ENCODE results near the gene P2RX6. TPM values are rescaled to one million over a fixed set of nuclear protein-coding genes. Genes with fewer than 3 reads are reported as not detected.
A peak's percentile ranks its signal among the peaks of the same experiment; 100 is the strongest.

The P2RX6 gene
- total and polyA plus RNA-seq, 2 experiments from 2014 or later, result 3.3 to 8.0 TPM

- Histone ChIP-seq H3K4me1 (ENCODE audit: insufficient read depth) (peaks cover 23% of the 10 kb centered on the region), H3K9me3 (ENCODE audit: low read depth) (no peaks in the 10 kb centered on the region), H4K20me1 (ENCODE audit: insufficient read depth, poor library complexity, severe bottlenecking) (no peaks in the 10 kb centered on the region), H3K4me3 (peak within 1 kb of the TSS; percentile 55), H3K4me2 (peak within 1 kb of the TSS; percentile 88), H3K36me3 (replicated peaks; ENCODE audit: insufficient read depth, low read depth) (no peaks in the 10 kb centered on the region), H3K27me3 (no peaks in the 10 kb centered on the region), H3K27ac (peak within 1 kb of the TSS; percentile 87), H2AFZ (peak within 1 kb of the TSS; percentile 89), H3K9me2 (replicated peaks; ENCODE audit: insufficient read depth) (no peaks in the 10 kb centered on the region), H3K79me2 (peaks cover 18% of the 10 kb centered on the region)
- peak; percentile 91 for DNase-seq (ENCODE audit: low spot score)
- 1% methylated on average over 86 of the region's 87 CpGs for whole genome bisulfite sequencing (ENCODE audit: low lambda C conversion rate, missing lambda C conversion rate)
- no peak for TF ChIP-seq EZH2 (IDR thresholded peaks at IDR 0.05; ENCODE audit: borderline replicate concordance)
- peak; percentile 48 for TF ChIP-seq CTCF (IDR thresholded peaks at IDR 0.05; ENCODE audit: poor library complexity)
- no peak for TF ChIP-seq EZH2phosphoT487 (IDR thresholded peaks at IDR 0.05; ENCODE audit: low read depth, severe bottlenecking, unreplicated experiment)
These were observed 33.0 kb upstream of the P2RX6 start, which contains the start of gene LZTR1 for GRCh38 chr22:20981787-20982562. TSS of gene LZTR1 (plus strand) at chr22:20982297. CDS start at chr22:20982372, 75 bp downstream.

- Histone ChIP-seq H3K27ac (peak overlapping the region; percentile 0), H2AFZ (peak overlapping the region; percentile 89)
- WGBS (ENCODE audit: low lambda C conversion rate, missing lambda C conversion rate), result 2% methylated on average over 8 of the region's 12 CpGs
These were observed 32.4 kb upstream of the P2RX6 start for GRCh38 chr22:20982563-20982882.

GRCh38 chr22:20983081-20983771 is 31.7 kb upstream of the P2RX6 start:
- WGBS (ENCODE audit: low lambda C conversion rate, missing lambda C conversion rate), result 87% methylated on average over 5 of the region's 5 CpGs
- TF ChIP-seq EZH2phosphoT487 (IDR thresholded peaks at IDR 0.05; ENCODE audit: low read depth, severe bottlenecking, unreplicated experiment), result no peak
- TF ChIP-seq CTCF (IDR thresholded peaks at IDR 0.05; ENCODE audit: poor library complexity), result no peak
- Histone ChIP-seq H3K27me3 (no peaks in the 10 kb centered on the region), H3K27ac (no peak overlapping the region), H3K79me2 (peaks cover 18% of the 10 kb centered on the region), H3K4me1 (ENCODE audit: insufficient read depth) (peaks cover 23% of the 10 kb centered on the region), H3K36me3 (replicated peaks; ENCODE audit: insufficient read depth, low read depth) (no peaks in the 10 kb centered on the region), H3K4me3 (peak overlapping the region; percentile 55), H3K9me2 (replicated peaks; ENCODE audit: insufficient read depth) (no peaks in the 10 kb centered on the region), H2AFZ (no peak overlapping the region), H3K4me2 (peak overlapping the region; percentile 88), H4K20me1 (ENCODE audit: insufficient read depth, poor library complexity, severe bottlenecking) (no peaks in the 10 kb centered on the region), H3K9me3 (ENCODE audit: low read depth) (no peaks in the 10 kb centered on the region)
- DNase-seq (ENCODE audit: low spot score), result no peak

More at GRCh38 chr22:20982563-20982882, 32.4 kb upstream of the P2RX6 start:
- Histone ChIP-seq H3K4me2 (peak overlapping the region; percentile 88), H4K20me1 (ENCODE audit: insufficient read depth, poor library complexity, severe bottlenecking) (no peaks in the 10 kb centered on the region), H3K9me3 (ENCODE audit: low read depth) (no peaks in the 10 kb centered on the region), H3K9me2 (replicated peaks; ENCODE audit: insufficient read depth) (no peaks in the 10 kb centered on the region), H3K79me2 (peaks cover 18% of the 10 kb centered on the region), H3K4me1 (ENCODE audit: insufficient read depth) (peaks cover 23% of the 10 kb centered on the region), H3K4me3 (peak overlapping the region; percentile 55), H3K27me3 (no peaks in the 10 kb centered on the region), H3K36me3 (replicated peaks; ENCODE audit: insufficient read depth, low read depth) (no peaks in the 10 kb centered on the region)
- DNase-seq (ENCODE audit: low spot score), result no peak
- TF ChIP-seq EZH2 (IDR thresholded peaks at IDR 0.05; ENCODE audit: borderline replicate concordance), result no peak
- no peak for TF ChIP-seq EZH2phosphoT487 (IDR thresholded peaks at IDR 0.05; ENCODE audit: low read depth, severe bottlenecking, unreplicated experiment)
- no peak for TF ChIP-seq CTCF (IDR thresholded peaks at IDR 0.05; ENCODE audit: poor library complexity)

Measured in hepatocyte (in vitro differentiated cells).